IMR-90 (cell line): ENCODE measurements around the gene SPATA13. TPM values are rescaled to one million over a fixed set of nuclear protein-coding genes. Genes with fewer than 3 reads are reported as not detected.

Experiments
- ATAC-seq: fragments of 200-7000 bp; cut with Tn5 transposase; 2 replicates; pipeline ENCODE4 v1.9.1; 2020; ENCODE audit warnings: low read depth, mild to moderate bottlenecking, moderate library complexity
- BruUV-seq: library from RNA; stranded (reverse); fragments of 400-500 nt; replicated peaks from 2 replicates; lab custom pipeline; 2021; lab: Mats Ljungman, UMichigan
- CTCF ChIA-PET: fragments of 300-600 bp; formaldehyde crosslinking; extraction: SDS; loops from one replicate; lab custom pipeline; 2021; ENCODE audit warnings: antibody characterized with exemption; lab: Yijun Ruan, JAX
- POLR2A ChIA-PET: fragments of 300-600 bp; sonication (Branson Sonifier 250); formaldehyde crosslinking; loops from one replicate; lab custom pipeline; 2022; ENCODE audit warnings: antibody characterized with exemption; ENCODE audit not compliant: unreplicated experiment; lab: Charles Lee
- DNase-seq: peaks from one replicate; pipeline ENCODE4 v3.0.0; 2013
- H2AFZ ChIP-seq: replicated peaks from 2 replicates; pipeline ENCODE3; 2013; ENCODE audit warnings: low read length, mild to moderate bottlenecking; ENCODE audit not compliant: poor library complexity
- H2AK5ac ChIP-seq: 2 replicates; pipeline ENCODE4 v1.6.1; 2013; ENCODE audit warnings: low read depth, low read length, inconsistent platforms
- H2AK9ac ChIP-seq: replicated peaks from 2 replicates; pipeline ENCODE3; 2013; ENCODE audit warnings: mild to moderate bottlenecking, low read depth, low read length, moderate library complexity; ENCODE audit not compliant: poor library complexity
- H2BK120ac ChIP-seq: 2 replicates; pipeline ENCODE4 v1.6.1; 2013; ENCODE audit warnings: low read depth, low read length, inconsistent platforms
- H2BK15ac ChIP-seq: 3 replicates; pipeline ENCODE4 v1.6.1; 2013; ENCODE audit warnings: low read depth, low read length, inconsistent platforms
- H2BK20ac ChIP-seq: 2 replicates; pipeline ENCODE4 v1.6.1; 2013; ENCODE audit warnings: low read depth, mild to moderate bottlenecking, inconsistent platforms, low read length, moderate library complexity
- H2BK5ac ChIP-seq: 2 replicates; pipeline ENCODE4 v1.6.1; 2013; ENCODE audit warnings: mild to moderate bottlenecking, low read depth, low read length, inconsistent platforms; ENCODE audit not compliant: poor library complexity, severe bottlenecking
- H3K14ac ChIP-seq: replicated peaks from 2 replicates; pipeline ENCODE4 v1.6.1; 2013; ENCODE audit warnings: low read depth, low read length, inconsistent platforms
- H3K18ac ChIP-seq: 2 replicates; pipeline ENCODE4 v1.6.1; 2013; ENCODE audit warnings: low read depth, low read length, control low read depth
- H3K23ac ChIP-seq: 2 replicates; pipeline ENCODE4 v1.6.1; 2013; ENCODE audit warnings: low read depth, low read length, inconsistent platforms
- H3K27ac ChIP-seq: 2 replicates; pipeline ENCODE4 v1.5.1; 2013; ENCODE audit warnings: mild to moderate bottlenecking, control low read depth, low read length; ENCODE audit not compliant: insufficient read depth
- H3K27me3 ChIP-seq: 2 replicates; pipeline ENCODE4 v1.6.1; 2013; ENCODE audit warnings: low read length; ENCODE audit not compliant: control insufficient read depth, insufficient read depth
- H3K36me3 ChIP-seq: 2 replicates; pipeline ENCODE4 v1.6.1; 2013; ENCODE audit warnings: low read length, mixed read lengths; ENCODE audit not compliant: control insufficient read depth, insufficient read depth
- H3K4ac ChIP-seq: 2 replicates; pipeline ENCODE4 v1.6.1; 2013; ENCODE audit warnings: low read depth, low read length, inconsistent platforms
- H3K4me1 ChIP-seq: 2 replicates; pipeline ENCODE4 v1.6.1; 2013; ENCODE audit warnings: low read length, mixed read lengths; ENCODE audit not compliant: control insufficient read depth, insufficient read depth
- H3K4me2 ChIP-seq: 2 replicates; pipeline ENCODE4 v1.6.1; 2013; ENCODE audit warnings: low read depth, mild to moderate bottlenecking, control low read depth, low read length, moderate library complexity
- H3K4me3 ChIP-seq: 2 replicates; pipeline ENCODE4 v1.5.1; 2013; ENCODE audit warnings: low read depth, mild to moderate bottlenecking, control low read depth, low read length, moderate library complexity; ENCODE audit not compliant: insufficient read depth
- H3K56ac ChIP-seq: 2 replicates; pipeline ENCODE4 v1.6.1; 2013; ENCODE audit warnings: low read length, inconsistent platforms; ENCODE audit not compliant: insufficient read depth; ENCODE audit errors: extremely low read depth
- H3K79me1 ChIP-seq, 2 experiments: 2 replicates each; pipeline ENCODE4 v1.6.1; 2013; ENCODE audit warnings: low read length in 2 of 2, inconsistent platforms in 1 of 2, low read depth in 1 of 2
- H3K9ac ChIP-seq: 2 replicates; pipeline ENCODE4 v1.6.1; 2013; ENCODE audit warnings: low read depth, low read length, control low read depth
- H3K9me1 ChIP-seq: 2 replicates; pipeline ENCODE4 v1.6.1; 2013; ENCODE audit warnings: low read length, inconsistent platforms; ENCODE audit not compliant: insufficient read depth
- H3K9me3 ChIP-seq: 2 replicates; pipeline ENCODE4 v1.6.1; 2013; ENCODE audit warnings: low read length; ENCODE audit not compliant: control insufficient read depth, insufficient read depth
- H4K20me1 ChIP-seq: 2 replicates; pipeline ENCODE4 v1.6.1; 2013; ENCODE audit warnings: low read length, inconsistent platforms; ENCODE audit not compliant: insufficient read depth
- H4K5ac ChIP-seq: 2 replicates; pipeline ENCODE4 v1.6.1; 2013; ENCODE audit warnings: mild to moderate bottlenecking, low read depth, low read length, control low read depth
- H4K8ac ChIP-seq, 2 experiments: 2 replicates each; pipeline ENCODE4 v1.6.1; 2013; ENCODE audit warnings: low read depth in 2 of 2, low read length in 2 of 2, control low read depth in 1 of 2, inconsistent platforms in 1 of 2
- H4K91ac ChIP-seq: 2 replicates; pipeline ENCODE4 v1.6.1; 2013; ENCODE audit warnings: low read depth, low read length, inconsistent platforms; ENCODE audit not compliant: insufficient read depth
- BHLHE40 ChIP-seq: fragments of 150-350 bp; IDR thresholded peaks from 2 replicates; pipeline ENCODE4 v1.6.1; 2016; ENCODE audit warnings: mild to moderate bottlenecking, low read depth, low read length
- CEBPB ChIP-seq: IDR thresholded peaks from 2 replicates; pipeline ENCODE4 v1.6.1; 2012; ENCODE audit warnings: low read depth, low read length, improper control_type of control experiment
- CHD1 ChIP-seq: IDR thresholded peaks from 2 replicates; pipeline ENCODE4 v1.6.1; 2012; ENCODE audit warnings: low read depth, low read length, improper control_type of control experiment
- CTCF ChIP-seq: conservative IDR thresholded peaks from 2 replicates; pipeline ENCODE4 v1.5.1; 2012; ENCODE audit warnings: mild to moderate bottlenecking, low read depth, low read length, improper control_type of control experiment
- ELK1 ChIP-seq: fragments of 150-350 bp; IDR thresholded peaks from 2 replicates; pipeline ENCODE4 v1.6.1; 2016; ENCODE audit warnings: low read depth, mild to moderate bottlenecking, low read length, moderate library complexity, borderline replicate concordance
- FOS ChIP-seq: fragments of 150-350 bp; IDR thresholded peaks from 2 replicates; pipeline ENCODE4 v1.6.1; 2016; ENCODE audit warnings: low read depth, low read length
- MAFK ChIP-seq: IDR thresholded peaks from 2 replicates; pipeline ENCODE4 v1.6.1; 2012; ENCODE audit warnings: low read depth, low read length, improper control_type of control experiment
- MAZ ChIP-seq: IDR thresholded peaks from 2 replicates; pipeline ENCODE4 v1.6.1; 2012; ENCODE audit warnings: low read depth, mild to moderate bottlenecking, low read length, improper control_type of control experiment, moderate library complexity, borderline replicate concordance
- MXI1 ChIP-seq: IDR thresholded peaks from 2 replicates; pipeline ENCODE4 v1.6.1; 2012; ENCODE audit warnings: low read depth, mild to moderate bottlenecking, low read length, moderate library complexity, borderline replicate concordance
- NFE2L2 ChIP-seq: fragments of 150-350 bp; IDR thresholded peaks from 2 replicates; pipeline ENCODE4 v1.6.1; 2016; ENCODE audit warnings: low read depth, mild to moderate bottlenecking, low read length
- POLR2A ChIP-seq: IDR thresholded peaks from 2 replicates; pipeline ENCODE4 v1.6.1; 2012; ENCODE audit warnings: mild to moderate bottlenecking, low read depth, low read length
- RAD21 ChIP-seq: IDR thresholded peaks from 2 replicates; pipeline ENCODE4 v1.6.1; 2012; ENCODE audit warnings: low read length, improper control_type of control experiment
- RCOR1 ChIP-seq: IDR thresholded peaks from 2 replicates; pipeline ENCODE4 v1.6.1; 2012; ENCODE audit warnings: mild to moderate bottlenecking, low read length, improper control_type of control experiment; ENCODE audit not compliant: insufficient replicate concordance
- RFX5 ChIP-seq: IDR thresholded peaks from 2 replicates; pipeline ENCODE4 v1.8.0; 2012; ENCODE audit warnings: low read depth, mild to moderate bottlenecking, low read length, moderate library complexity
- SMC3 ChIP-seq: fragments of 150-350 bp; IDR thresholded peaks from 2 replicates; pipeline ENCODE4 v1.6.1; 2016; ENCODE audit warnings: low read depth, mild to moderate bottlenecking, antibody characterized with exemption, low read length, moderate library complexity
- USF2 ChIP-seq: fragments of 150-350 bp; IDR thresholded peaks from 2 replicates; pipeline ENCODE4 v1.6.1; 2017; ENCODE audit warnings: mild to moderate bottlenecking, antibody characterized with exemption, low read length, low read depth
- WGBS, 2 experiments: methylation state at CpG; one replicate each; pipeline versions ENCODE4 v1.1.5 to v1.1.7; 2013; ENCODE audit warnings: missing lambda C conversion rate in 2 of 2; ENCODE audit not compliant: insufficient read length in 1 of 2; ENCODE audit errors: extremely low coverage in 2 of 2; 5-methylcytosine and 5-hydroxymethylcytosine counted together
- dilution Hi-C: fragments of 300-500 bp; cut with HindIII; formaldehyde crosslinking; loops from one replicate; pipeline ENCODE4 v1.14.3; 2018; ENCODE audit warnings: low sequenced_read_pairs; ENCODE audit not compliant: unreplicated experiment
- in situ Hi-C: fragments of 300-500 bp; cut with MboI; formaldehyde crosslinking; loops from 3 replicates; pipeline ENCODE4 v1.14.3; 2019; ENCODE audit warnings: low sequenced_read_pairs, inconsistent platforms, mixed read lengths
- intact Hi-C: fragments of 100-400 bp; cut with micrococcal nuclease; formaldehyde crosslinking; loops from 2 replicates; pipeline ENCODE4 v1.10.0; 2022
- polyA plus RNA-seq, 3 experiments: library from polyadenylated mRNA; depleted of rRNA; stranded (reverse); fragments of >200 nt; gene quantifications; 2 replicates each; pipeline ENCODE4 v1.2.3, GENCODE V29; 2012; ENCODE audit warnings: low replicate concordance in 1 of 3
- total RNA-seq: library from RNA; depleted of rRNA; stranded (reverse); fragments of >200 nt; gene quantifications from 2 replicates; pipeline ENCODE4 v1.2.3, GENCODE V29; 2012

The SPATA13 gene
- total and polyA plus RNA-seq, 2 of the 4 experiments (the other 2 are of a cell fraction): 10.5 to 12.5 TPM

- dilution Hi-C loops: no loop called here
- H3K27ac ChIP-seq: no peak overlapping the region
- BruUV-seq: no TSS peak
- no peak overlapping the region for H2BK15ac ChIP-seq
- no peak for DNase-seq
- no peak overlapping the region for H3K56ac ChIP-seq
- H3K4ac ChIP-seq: no peak overlapping the region
- no peaks in the 10 kb centered on the region for H3K4me1 ChIP-seq
- no peak overlapping the region for H2AK9ac ChIP-seq
- no peak overlapping the region for H3K14ac ChIP-seq
- ChIA-PET CTCF (no interaction called here), POLR2A (no interaction called here)
- H3K27me3 ChIP-seq: no peaks in the 10 kb centered on the region
- intact Hi-C loops: no loop called here
- H3K4me2 ChIP-seq: no peak overlapping the region
- peaks cover 23% of the 10 kb centered on the region for H3K36me3 ChIP-seq
- H3K9me3 ChIP-seq: no peaks in the 10 kb centered on the region
- H3K79me1 ChIP-seq: peaks cover 6 to 30% of the 10 kb centered on the region in 2 experiments; a peak in 2 of 4 replicates
- H3K23ac ChIP-seq: no peak overlapping the region; the same call in 1 of the 2 replicates
- H4K8ac ChIP-seq: no peak overlapping the region
- in situ Hi-C loops: no loop called here
- no peak for ATAC-seq
- H4K20me1 ChIP-seq: no peaks in the 10 kb centered on the region
- no peak overlapping the region for H2AK5ac ChIP-seq
- H2BK5ac ChIP-seq: no peak overlapping the region
- H2BK120ac ChIP-seq: no peak overlapping the region
- no peak overlapping the region for H3K4me3 ChIP-seq
- H3K18ac ChIP-seq: no peak overlapping the region
- WGBS, 2 experiments: 100% methylated on average over 5 of the region's 9 CpGs; no CpG with 5 or more reads in 1 of the 2 experiments
- no peak overlapping the region for H4K5ac ChIP-seq
- no peak overlapping the region for H3K9ac ChIP-seq
- H2BK20ac ChIP-seq: no peak overlapping the region
- TF ChIP-seq MAZ: no peak
- no peak for TF ChIP-seq FOS
- no peak for TF ChIP-seq CTCF
- no peak for TF ChIP-seq NFE2L2
- TF ChIP-seq SMC3: no peak
- no peak for TF ChIP-seq BHLHE40
- TF ChIP-seq POLR2A: no peak
- no peak for TF ChIP-seq RFX5
- TF ChIP-seq CHD1: no peak
- no peak for TF ChIP-seq RAD21
- no peak for TF ChIP-seq USF2
- TF ChIP-seq MXI1: no peak
- TF ChIP-seq MAFK: no peak
- TF ChIP-seq ELK1: no peak
- TF ChIP-seq RCOR1: no peak
- no peak for TF ChIP-seq CEBPB
- no peak overlapping the region for H2AFZ ChIP-seq
- peaks cover 17% of the 10 kb centered on the region for H3K9me1 ChIP-seq
- H4K91ac ChIP-seq: no peak overlapping the region
Measured at GRCh38 chr13:24253520-24254145, 93.1 kb downstream of the SPATA13 start.
